Vagina (tissue), 2 donors: ENCODE results near the gene SLC12A7.

Source experiments
- CTCF ChIP-seq, 3 experiments: fragments of 450-650 bp in 2 of 3; fragments of 200-600 bp in 1 of 3; sonication (generic) in 1 of 3; IDR thresholded peaks; one replicate each; pipeline ENCODE4 v1.5.1; 2017 to 2019; ENCODE audit warnings: antibody characterized with exemption in 3 of 3, mild to moderate bottlenecking in 2 of 3, moderate library complexity in 2 of 3
- POLR2AphosphoS5 ChIP-seq, 2 donors: sonication (generic); formaldehyde crosslinking; IDR thresholded peaks; one replicate each; pipeline ENCODE4 v1.9.0; 2017; ENCODE audit warnings: antibody characterized with exemption in 2 of 2, mild to moderate bottlenecking in 2 of 2, low read depth in 1 of 2; ENCODE audit not compliant: insufficient read depth in 1 of 2

GRCh38 chr5:1078206-1078605 is 33.7 kb downstream of the SLC12A7 start:
- TF ChIP-seq CTCF (IDR thresholded peaks at IDR 0.05) (no peak), POLR2AphosphoS5 (IDR thresholded peaks at IDR 0.05; ENCODE audit: insufficient read depth in 1 of 2, low read depth in 1 of 2) (no peak)
